Ovary (tissue), 9 donors: Measurements from ENCODE around the gene PARD3B. TPM values are rescaled to one million over a fixed set of nuclear protein-coding genes. Genes with fewer than 3 reads are reported as not detected.

Experiments
- DNase-seq, 5 donors: peaks; one replicate each; pipeline ENCODE4 v3.0.0-alpha.2; 2019 to 2020
- H3K27ac ChIP-seq, 2 donors: fragments of 200-600 bp; one replicate each; pipeline versions ENCODE4 v1.5.1 to v1.8.0; 2019 to 2022
- H3K27me3 ChIP-seq: fragments of 200-600 bp; one replicate; pipeline ENCODE4 v1.8.0; 2022
- H3K36me3 ChIP-seq: fragments of 200-600 bp; sonication (generic); one replicate; pipeline ENCODE4 v1.5.1; 2019
- H3K4me1 ChIP-seq: one replicate; pipeline ENCODE4 v1.8.1; 2013; ENCODE audit warnings: mild to moderate bottlenecking, moderate library complexity; ENCODE audit not compliant: insufficient read depth
- H3K4me3 ChIP-seq: fragments of 200-600 bp; sonication (generic); one replicate; pipeline ENCODE4 v1.5.1; 2017
- H3K9me3 ChIP-seq, 2 donors: fragments of 200-600 bp in 1 of 2; sonication (generic) in 1 of 2; one replicate each; pipeline versions ENCODE4 v1.5.1 to v1.8.1; 2013 to 2019; ENCODE audit warnings: mild to moderate bottlenecking in 1 of 2, moderate library complexity in 1 of 2
- CTCF ChIP-seq, 3 donors: fragments of 450-650 bp in 2 of 3; fragments of 200-600 bp in 1 of 3; IDR thresholded peaks; one replicate each; pipeline versions ENCODE4 v1.5.1 to v1.8.0; 2016 to 2022; ENCODE audit warnings: antibody characterized with exemption in 3 of 3, mild to moderate bottlenecking in 1 of 3
- EP300 ChIP-seq: sonication (generic); formaldehyde crosslinking; IDR thresholded peaks from one replicate; pipeline ENCODE4 v1.6.1; 2017; ENCODE audit warnings: antibody characterized with exemption
- POLR2A ChIP-seq: fragments of 450-650 bp; IDR thresholded peaks from one replicate; pipeline ENCODE4 v1.6.1; 2017; ENCODE audit warnings: antibody characterized with exemption, mild to moderate bottlenecking, moderate library complexity
- WGBS, 3 donors: extraction: QIAGEN DNeasy Blood & Tissue Kit in 1 of 3; methylation state at CpG; one replicate each; pipeline versions ENCODE4 v1.1.5 to v1.1.7; 2013 to 2017; 5-methylcytosine and 5-hydroxymethylcytosine counted together
- intact Hi-C, 4 donors: fragments of 100-400 bp; cut with DNase I; formaldehyde crosslinking; loops; one replicate each; pipeline versions ENCODE4 v1.11.0 to v1.15.1; 2022 to 2023
- polyA plus RNA-seq, 2 donors: library from polyadenylated mRNA; stranded (reverse); fragments of 200-250 nt in 1 of 2; fragments of 350-450 nt in 1 of 2; fragmentation: Illumina TruSeq in 1 of 2; extraction: RNeasy Lipid Tissue Mini Kit (QIAGEN cat#74804) in 1 of 2; gene quantifications; one replicate each; pipeline ENCODE4 v1.2.3, GENCODE V29; 2013 to 2014
- total RNA-seq, 7 donors: library from RNA; depleted of rRNA in 2 of 7; stranded (reverse); fragments of >200 nt in 2 of 7; fragmentation: NEBNext Ultra II Directional in 3 of 7; extraction: Animal tissue kit (Norgen Biotek cat#: 25700) in 3 of 7; gene quantifications; one replicate each; pipeline versions ENCODE4 v1.1.0 to v1.2.4, GENCODE V29; 2016 to 2023
- donor health status: DM: no; HTN: no; CAD: no; lungs with moderate emphysema.
- donor health status: DM: no; HTN: no; CAD: no.
- donor health status: Bipolar disorder and iron deficiency.
- donor health status: DM: yes; HTN: yes; CAD: no.
- donor health status: DM: no; HTN: no; CAD: no.
- donor health status: DM: yes; HTN: yes; CAD: no.

Gene PARD3B
- total and polyA plus RNA-seq, 9 donors = 8.2 to 46.6 (median 28.7) TPM

DNA sequence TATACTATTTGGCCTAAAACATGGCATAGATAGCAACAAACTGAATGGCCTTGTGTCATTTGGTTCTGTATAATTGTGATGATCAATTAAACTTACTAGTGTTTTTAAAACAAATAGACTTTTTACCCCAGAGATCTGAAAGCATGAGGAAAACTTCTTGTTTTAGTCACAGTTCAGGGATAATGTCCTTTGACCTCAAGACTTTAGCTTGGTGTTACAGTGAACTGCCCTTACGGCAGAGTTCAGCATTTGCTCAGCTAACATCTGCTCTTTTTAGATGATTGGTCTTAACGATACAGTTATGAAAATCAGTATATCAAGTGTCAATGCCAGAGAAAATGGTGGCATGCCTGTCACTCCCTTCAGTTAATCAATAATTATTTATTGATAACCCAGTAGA is 429.2 kb downstream of the PARD3B start:
- no peak for TF ChIP-seq EP300
- no peak for TF ChIP-seq POLR2A
- no peak for TF ChIP-seq CTCF (IDR thresholded peaks at IDR 0.05)
- H3K27me3 ChIP-seq = no peaks in the 10 kb centered on the region
- WGBS, 3 donors = 59 to 88% (median 82%) methylated on average over 2 of the region's 2 CpGs
- H3K4me1 ChIP-seq = peaks cover 1% of the 10 kb centered on the region
- H3K36me3 ChIP-seq = no peaks in the 10 kb centered on the region
- no peak overlapping the region for H3K27ac ChIP-seq
- no peak overlapping the region for H3K4me3 ChIP-seq
- no peak for DNase-seq
- intact Hi-C loops = no loop called here
- no peaks in the 10 kb centered on the region for H3K9me3 ChIP-seq

- Histone ChIP-seq H3K4me3 (no peak overlapping the region), H3K4me1 (peaks cover 2% of the 10 kb centered on the region), H3K36me3 (no peaks in the 10 kb centered on the region), H3K27me3 (no peaks in the 10 kb centered on the region), H3K9me3 (no peaks in the 10 kb centered on the region), H3K27ac (no peak overlapping the region)
- DNase-seq = no peak
- intact Hi-C loops = no loop called here
- 0 to 96% (median 0%) methylated on average over 1 of the region's 1 CpG for WGBS, 3 donors
- no peak for TF ChIP-seq POLR2A
- no peak for TF ChIP-seq EP300
- no peak for TF ChIP-seq CTCF (IDR thresholded peaks at IDR 0.05)
These were observed 432.6 kb downstream of the PARD3B start for GRCh38 chr2:204977914-204978313.

DNA sequence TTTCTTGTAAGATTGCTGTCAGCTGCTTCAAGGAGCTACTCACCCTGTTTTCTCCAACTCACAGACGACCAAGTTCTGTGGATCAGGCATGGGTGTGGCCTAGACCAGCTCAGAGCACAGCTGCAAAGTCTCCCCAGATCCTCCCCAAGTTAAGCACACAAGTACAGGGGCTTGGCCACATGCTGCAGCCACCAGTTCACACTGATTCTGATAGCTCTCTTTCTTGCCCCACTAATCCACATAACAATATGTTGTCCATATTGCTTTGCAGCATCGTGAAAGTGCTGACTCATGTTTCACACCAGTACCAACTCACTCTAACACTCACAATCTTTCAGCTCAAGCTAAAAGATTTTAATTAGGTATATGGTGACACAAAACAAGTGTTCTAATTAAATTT is 437.0 kb downstream of the PARD3B start:
- intact Hi-C loops = no loop called here
- Histone ChIP-seq H3K27me3 (no peaks in the 10 kb centered on the region), H3K4me1 (peaks cover 2% of the 10 kb centered on the region), H3K36me3 (no peaks in the 10 kb centered on the region), H3K4me3 (no peak overlapping the region), H3K27ac (no peak overlapping the region), H3K9me3 (no peaks in the 10 kb centered on the region)
- no peak for DNase-seq
- WGBS, 3 donors = 52 to 73% (median 60%) methylated on average over 2 of the region's 2 CpGs
- TF ChIP-seq EP300 = no peak
- no peak for TF ChIP-seq POLR2A
- no peak for TF ChIP-seq CTCF (IDR thresholded peaks at IDR 0.05)

GRCh38 chr2:204984518-204984917 is 439.2 kb downstream of the PARD3B start:
- no peak overlapping the region for H3K4me3 ChIP-seq
- no peak for TF ChIP-seq EP300
- no peak for TF ChIP-seq POLR2A
- no peak for TF ChIP-seq CTCF (IDR thresholded peaks at IDR 0.05)
- no peaks in the 10 kb centered on the region for H3K36me3 ChIP-seq
- DNase-seq = no peak
- no peaks in the 10 kb centered on the region for H3K27me3 ChIP-seq
- H3K27ac ChIP-seq = no peak overlapping the region
- H3K9me3 ChIP-seq = no peaks in the 10 kb centered on the region
- intact Hi-C loops = no loop called here
- WGBS, 3 donors = 81 to 86% (median 85%) methylated on average over 3 of the region's 3 CpGs
- H3K4me1 ChIP-seq = peaks cover 2% of the 10 kb centered on the region

DNA sequence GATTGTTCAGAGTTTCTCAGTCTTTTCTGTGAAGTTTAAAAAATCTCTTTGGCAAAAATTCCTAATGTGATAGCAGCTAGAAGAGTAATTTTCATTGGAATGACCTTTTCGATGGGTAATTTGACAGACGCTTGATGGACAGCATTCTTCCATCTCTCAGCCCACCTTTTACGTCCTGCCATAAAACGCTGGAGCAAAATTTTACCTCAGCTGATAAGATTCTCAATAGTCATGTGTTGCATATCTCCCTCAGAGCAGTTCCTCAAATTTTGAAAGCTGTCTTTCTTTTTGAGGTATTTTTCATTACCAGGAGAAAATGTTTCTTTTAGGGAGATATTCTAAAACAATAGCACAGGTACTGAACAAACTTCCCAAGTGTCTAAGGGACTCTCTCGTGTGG is 441.4 kb downstream of the PARD3B start:
- no peak for DNase-seq
- intact Hi-C loops = no loop called here
- Histone ChIP-seq H3K9me3 (no peaks in the 10 kb centered on the region), H3K27me3 (no peaks in the 10 kb centered on the region), H3K4me1 (peaks cover 2% of the 10 kb centered on the region), H3K36me3 (no peaks in the 10 kb centered on the region), H3K4me3 (no peak overlapping the region), H3K27ac (no peak overlapping the region)
- TF ChIP-seq EP300 = no peak
- TF ChIP-seq POLR2A = no peak
- no peak for TF ChIP-seq CTCF (IDR thresholded peaks at IDR 0.05)
- WGBS, 3 donors = 84 to 85% (median 85%) methylated on average over 5 of the region's 5 CpGs
